ENCODE measurements around the gene RPL9.

The RPL9 gene

DNA sequence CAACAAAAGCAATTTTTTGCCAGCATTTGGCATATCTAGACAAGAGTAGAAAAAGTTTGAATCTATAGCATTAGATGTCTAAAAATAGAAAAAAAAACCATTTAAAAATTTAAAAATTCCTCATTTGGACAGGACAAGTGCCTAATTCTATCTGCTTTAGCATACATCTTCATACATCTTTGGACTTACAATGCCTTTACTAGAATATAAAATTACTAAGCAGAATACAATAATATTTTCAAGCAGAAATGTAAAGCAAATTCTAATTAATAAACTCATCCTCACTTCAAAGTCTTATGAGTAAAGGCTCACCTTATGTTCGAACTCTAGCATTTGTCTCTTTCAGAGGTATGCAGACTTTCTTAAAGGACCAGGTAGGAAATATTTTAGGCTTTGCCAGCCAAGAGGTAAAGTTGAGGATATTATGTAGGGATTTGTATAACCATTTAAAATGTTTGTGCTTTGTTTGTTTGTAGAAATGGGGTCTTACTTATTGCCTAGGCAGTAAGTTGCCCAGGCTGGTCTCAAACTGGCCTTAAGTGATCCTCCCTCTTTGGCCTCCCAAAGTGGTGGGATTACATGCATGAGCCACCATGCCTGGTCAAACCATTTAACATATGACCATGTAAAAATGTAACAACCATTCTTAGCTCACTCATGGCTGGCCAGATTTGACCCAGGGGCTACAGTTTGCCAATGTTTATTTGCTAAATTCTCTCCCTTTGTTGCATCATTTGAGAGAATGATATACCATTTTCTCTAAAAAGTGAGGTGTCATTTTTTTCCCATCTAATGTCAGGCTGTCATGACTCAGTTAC lies 39.4 kb upstream of the RPL9 start:
- Histone ChIP-seq H3K4me3 (ENCODE audit: low read depth, low read length) (no peak overlapping the region), H3K36me3 (replicated peaks) (peaks cover 36% of the 10 kb centered on the region), H3K27ac (no peak overlapping the region), H3K27me3 (replicated peaks) (no peaks in the 10 kb centered on the region)
- in situ Hi-C loops (cut with HindIII; ENCODE audit: low pct_ligation_motif_present, low sequenced_read_pairs), result no loop called here
- TF ChIP-seq, protein P1, sequence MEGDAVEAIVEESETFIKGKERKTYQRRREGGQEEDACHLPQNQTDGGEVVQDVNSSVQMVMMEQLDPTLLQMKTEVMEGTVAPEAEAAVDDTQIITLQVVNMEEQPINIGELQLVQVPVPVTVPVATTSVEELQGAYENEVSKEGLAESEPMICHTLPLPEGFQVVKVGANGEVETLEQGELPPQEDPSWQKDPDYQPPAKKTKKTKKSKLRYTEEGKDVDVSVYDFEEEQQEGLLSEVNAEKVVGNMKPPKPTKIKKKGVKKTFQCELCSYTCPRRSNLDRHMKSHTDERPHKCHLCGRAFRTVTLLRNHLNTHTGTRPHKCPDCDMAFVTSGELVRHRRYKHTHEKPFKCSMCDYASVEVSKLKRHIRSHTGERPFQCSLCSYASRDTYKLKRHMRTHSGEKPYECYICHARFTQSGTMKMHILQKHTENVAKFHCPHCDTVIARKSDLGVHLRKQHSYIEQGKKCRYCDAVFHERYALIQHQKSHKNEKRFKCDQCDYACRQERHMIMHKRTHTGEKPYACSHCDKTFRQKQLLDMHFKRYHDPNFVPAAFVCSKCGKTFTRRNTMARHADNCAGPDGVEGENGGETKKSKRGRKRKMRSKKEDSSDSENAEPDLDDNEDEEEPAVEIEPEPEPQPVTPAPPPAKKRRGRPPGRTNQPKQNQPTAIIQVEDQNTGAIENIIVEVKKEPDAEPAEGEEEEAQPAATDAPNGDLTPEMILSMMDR (IDR thresholded peaks at IDR 0.05; ENCODE audit: low read depth, low read length, missing control alignments), result no peak
- DNase-seq, result no peak

DNA sequence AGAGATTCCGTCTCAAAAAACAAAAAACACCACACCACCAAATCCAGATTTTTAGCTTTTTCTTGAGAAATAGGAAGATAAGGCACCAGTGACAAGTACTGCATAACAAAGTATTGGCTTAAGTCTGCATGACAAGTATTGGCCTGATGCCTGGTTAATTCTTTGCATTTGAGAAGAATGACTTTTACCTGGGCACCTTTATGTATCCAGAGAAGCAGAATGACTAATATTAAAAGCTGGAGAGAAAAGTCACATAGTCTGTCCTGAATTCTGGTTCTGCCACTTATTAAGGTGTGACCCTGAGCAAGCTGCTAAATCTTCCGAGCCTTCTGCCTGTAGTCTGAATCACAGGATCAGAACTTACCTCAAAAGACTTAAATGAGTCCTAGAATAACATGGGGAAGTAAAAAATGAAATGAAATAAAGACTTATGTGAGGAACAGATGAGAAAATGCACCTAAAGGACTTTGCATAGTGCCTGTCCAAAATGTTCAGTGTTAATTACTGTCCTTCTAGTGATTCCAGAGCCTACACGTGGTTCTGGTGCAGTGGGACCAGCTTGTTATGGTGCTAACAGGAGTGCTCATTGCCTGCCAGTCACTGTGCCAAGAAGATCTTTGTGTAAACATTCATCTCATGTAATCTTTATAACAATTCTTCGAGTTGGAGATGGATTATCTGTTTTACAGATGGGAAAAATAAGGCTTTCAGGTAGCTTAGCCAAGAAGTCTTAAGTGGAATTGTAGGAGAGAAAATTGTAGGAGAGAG lies 36.9 kb upstream of the RPL9 start:
- DNase-seq, result no peak
- Histone ChIP-seq H3K4me3 (ENCODE audit: low read depth, low read length) (no peak overlapping the region), H3K27me3 (replicated peaks) (no peaks in the 10 kb centered on the region), H3K36me3 (replicated peaks) (peaks cover 19% of the 10 kb centered on the region), H3K27ac (no peak overlapping the region)
- in situ Hi-C loops (cut with HindIII; ENCODE audit: low pct_ligation_motif_present, low sequenced_read_pairs), result no loop called here
- TF ChIP-seq, protein P1 (IDR thresholded peaks at IDR 0.05; ENCODE audit: low read depth, low read length, missing control alignments), result no peak

DNA sequence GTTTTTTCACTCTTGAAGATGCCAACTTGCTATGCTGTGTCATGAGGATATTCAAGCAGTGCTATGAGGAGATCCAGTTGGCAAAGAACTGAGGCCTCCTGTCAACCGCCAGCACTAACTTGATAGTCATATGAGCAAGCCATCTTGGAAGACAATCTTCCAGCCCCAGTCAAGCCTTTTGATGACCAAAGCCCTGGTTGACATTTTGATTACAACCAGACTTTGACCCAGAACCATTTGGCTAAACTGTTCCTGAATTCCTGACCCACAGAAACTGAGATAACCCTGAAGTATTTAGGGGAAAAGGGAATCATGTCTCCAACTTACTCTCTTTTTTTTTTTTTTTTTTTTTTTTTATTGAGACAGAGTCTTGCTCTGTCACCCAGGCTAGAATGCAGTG lies 35.6 kb upstream of the RPL9 start:
- in situ Hi-C loops (cut with HindIII; ENCODE audit: low pct_ligation_motif_present, low sequenced_read_pairs), result no loop called here
- Histone ChIP-seq H3K4me3 (ENCODE audit: low read depth, low read length) (no peak overlapping the region), H3K27me3 (replicated peaks) (no peaks in the 10 kb centered on the region), H3K36me3 (replicated peaks) (peaks cover 11% of the 10 kb centered on the region), H3K27ac (no peak overlapping the region)
- DNase-seq, result no peak
- TF ChIP-seq, protein P1 (IDR thresholded peaks at IDR 0.05; ENCODE audit: low read depth, low read length, missing control alignments), result no peak

DNA sequence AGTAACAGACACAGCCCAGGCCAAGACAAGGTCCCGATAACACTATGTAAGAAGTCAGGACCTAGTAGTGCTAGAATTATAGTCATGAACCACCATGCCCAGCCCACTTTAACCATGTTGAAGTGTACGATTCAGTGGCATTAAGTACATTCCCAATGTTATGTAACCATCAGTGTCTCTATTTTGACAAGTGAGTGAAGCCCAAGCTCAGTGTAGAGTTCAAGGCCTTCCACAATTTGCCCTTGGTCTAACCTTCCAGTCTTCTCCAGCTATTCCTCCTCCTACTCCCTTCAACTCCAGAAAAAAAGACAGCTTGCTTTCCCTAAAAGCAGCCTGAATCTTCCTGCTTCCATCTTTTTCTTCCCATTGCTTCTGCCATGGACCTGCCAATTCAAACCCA lies 31.6 kb upstream of the RPL9 start:
- DNase-seq, result no peak
- Histone ChIP-seq H3K4me3 (ENCODE audit: low read depth, low read length) (no peak overlapping the region), H3K27ac (no peak overlapping the region), H3K27me3 (replicated peaks) (no peaks in the 10 kb centered on the region), H3K36me3 (replicated peaks) (no peaks in the 10 kb centered on the region)
- in situ Hi-C loops (cut with HindIII; ENCODE audit: low pct_ligation_motif_present, low sequenced_read_pairs), result no loop called here
- TF ChIP-seq, protein P1 (IDR thresholded peaks at IDR 0.05; ENCODE audit: low read depth, low read length, missing control alignments), result no peak

DNA sequence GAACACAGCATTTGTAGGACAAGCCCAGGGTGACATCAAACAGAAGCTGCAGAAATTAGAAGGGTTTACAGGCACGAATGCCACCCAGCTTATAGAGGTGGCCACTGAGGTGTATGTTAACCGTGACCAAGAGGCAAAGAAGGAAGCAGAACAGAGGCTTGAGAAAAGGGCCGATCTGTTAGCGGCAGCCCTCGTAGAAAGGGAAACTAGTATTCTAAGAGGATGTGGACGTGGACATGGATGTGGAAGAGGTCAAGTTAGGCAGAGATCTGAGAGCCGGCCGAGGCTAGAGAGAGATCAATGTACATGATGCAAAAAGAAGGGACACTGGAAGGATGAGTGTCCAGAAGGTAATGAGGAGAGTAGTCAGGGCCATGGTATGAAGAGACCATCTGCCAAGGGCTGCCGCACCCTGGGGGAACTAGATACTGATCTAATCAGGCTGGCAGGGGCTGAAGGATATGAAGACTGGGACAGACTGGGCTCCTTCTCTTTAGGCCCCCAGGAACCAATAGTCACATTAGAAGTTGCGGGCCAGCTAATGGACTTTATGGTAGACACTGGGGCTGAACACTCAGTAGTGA lies 27.6 kb upstream of the RPL9 start:
- TF ChIP-seq, protein P1 (IDR thresholded peaks at IDR 0.05; ENCODE audit: low read depth, low read length, missing control alignments), result no peak
- in situ Hi-C loops (cut with HindIII; ENCODE audit: low pct_ligation_motif_present, low sequenced_read_pairs), result no loop called here
- Histone ChIP-seq H3K27ac (no peak overlapping the region), H3K27me3 (replicated peaks) (no peaks in the 10 kb centered on the region), H3K4me3 (ENCODE audit: low read depth, low read length) (no peak overlapping the region), H3K36me3 (replicated peaks) (no peaks in the 10 kb centered on the region)
- DNase-seq, result no peak
